Measurements from ENCODE around the gene LNX1.

Gene LNX1

DNA sequence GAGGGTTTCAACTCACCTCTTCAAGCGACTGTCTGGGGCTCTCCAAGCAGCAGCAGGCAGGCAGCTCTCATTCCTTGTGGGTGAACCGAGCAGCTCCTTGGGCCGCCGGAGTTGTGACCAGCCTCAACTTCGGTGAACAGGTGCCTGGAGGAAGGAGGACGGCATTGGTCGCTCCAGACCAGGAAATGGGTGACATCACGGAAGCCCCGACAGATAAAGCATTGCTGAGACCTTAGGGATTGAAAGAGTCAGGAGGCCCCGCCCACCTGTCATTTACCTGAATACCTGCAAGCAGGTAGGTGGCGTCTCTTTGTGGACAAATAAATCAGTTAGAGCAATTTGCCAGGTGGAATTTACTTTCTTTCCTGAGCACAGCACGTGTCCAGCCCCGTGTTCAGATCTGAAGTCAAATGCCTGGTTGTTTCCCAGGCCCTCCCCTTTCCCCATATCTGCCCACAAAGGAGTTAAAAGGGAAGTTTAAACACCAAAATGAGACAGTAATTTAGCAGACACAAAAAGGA, at the start of gene LNX1:
LNX1 (minus strand) TSS at position 115 of the 521 bp plus-strand sequence. CDS start 17,484 bp downstream, outside the sequence.
- no peak for DNase-seq (ENCODE audit: low read depth)

GRCh38 chr4:53640576-53641453, 49.5 kb upstream of the LNX1 start:
- no peak for DNase-seq (ENCODE audit: low read depth)

- DNase-seq (ENCODE audit: low read depth): no peak
Observed at GRCh38 chr4:53638919-53639318, 47.6 kb upstream of the LNX1 start.

- no peak for DNase-seq (ENCODE audit: low read depth)
Observed at GRCh38 chr4:53637348-53637747, 46.1 kb upstream of the LNX1 start.

DNA sequence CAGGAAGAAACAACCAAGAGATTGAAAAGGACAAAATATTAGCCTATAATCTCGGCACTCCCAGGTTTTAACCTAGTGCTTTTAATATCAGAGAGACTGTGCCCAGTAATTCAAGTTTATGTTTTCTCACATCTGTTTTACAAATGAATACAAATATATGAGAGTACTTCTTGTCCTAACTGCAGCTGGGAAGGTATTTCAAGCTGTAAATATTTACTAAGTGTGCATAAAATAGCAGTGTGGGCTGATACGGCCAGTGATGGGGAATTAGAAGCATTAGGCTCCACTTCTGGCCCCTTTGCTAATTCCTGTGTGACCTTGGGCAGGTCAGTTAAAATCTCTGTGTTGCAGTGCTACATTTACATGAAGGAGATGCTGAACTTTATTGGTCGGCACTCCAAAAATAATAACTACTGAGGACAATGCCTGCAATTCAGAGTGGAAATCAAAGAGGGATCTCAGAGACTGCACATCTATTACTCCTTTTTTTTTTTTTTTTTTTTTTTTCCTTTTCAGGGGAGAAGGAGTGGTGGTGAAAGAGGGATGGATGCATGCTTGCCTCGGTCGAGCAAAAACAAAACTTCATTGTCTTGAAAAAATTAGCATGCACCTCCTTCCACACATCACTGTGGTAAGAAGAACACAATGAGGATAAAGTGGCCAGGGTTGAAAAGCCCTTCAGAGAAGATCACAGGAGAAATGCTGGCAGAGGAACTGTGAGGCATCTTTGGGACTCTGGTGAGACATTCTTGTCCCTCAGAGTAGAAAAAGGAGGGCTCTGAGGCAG, 44.6 kb upstream of the LNX1 start:
- no peak for DNase-seq (ENCODE audit: low read depth)

DNA sequence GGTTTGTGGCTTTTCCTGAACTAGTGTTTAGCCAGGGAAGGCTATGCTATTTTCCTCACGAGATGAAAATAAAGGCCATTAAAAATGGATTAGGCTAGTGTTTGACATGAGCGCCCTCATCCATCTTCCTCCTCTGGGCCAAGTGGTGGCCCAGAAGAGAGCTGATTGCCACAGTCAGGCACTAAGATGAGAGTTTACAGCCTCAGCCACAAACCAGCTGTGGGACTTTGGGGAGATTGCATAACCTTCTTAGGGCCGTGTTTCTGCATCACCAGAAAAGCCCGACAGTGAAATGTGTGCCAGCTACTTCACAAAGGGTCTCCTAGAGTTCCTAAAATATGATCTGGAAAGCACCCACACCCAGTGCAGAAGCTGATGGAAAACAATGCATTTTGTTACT, 42.3 kb upstream of the LNX1 start:
- DNase-seq (ENCODE audit: low read depth): no peak

DNA sequence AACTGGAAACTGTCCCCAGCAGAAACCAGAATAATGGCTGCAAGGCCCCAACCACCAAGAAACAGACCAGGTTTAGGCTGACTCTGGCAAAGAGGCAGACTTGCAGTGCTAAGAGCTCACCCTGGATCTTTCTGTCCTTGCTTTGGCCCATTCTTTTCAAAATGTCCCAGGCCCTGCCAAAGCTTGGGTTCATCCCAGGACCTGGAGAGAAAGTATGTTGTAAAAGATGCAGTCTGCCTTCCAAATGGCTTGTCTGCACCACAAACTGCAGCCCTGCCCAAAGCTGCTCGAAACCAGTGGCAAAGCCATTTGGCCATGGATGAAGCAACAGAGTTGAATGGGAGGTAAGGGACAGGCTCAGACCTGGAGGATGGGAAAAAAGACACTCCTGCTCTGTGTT, 38.0 kb upstream of the LNX1 start:
- DNase-seq (ENCODE audit: low read depth): no peak

GRCh38 chr4:53626491-53626890, 35.2 kb upstream of the LNX1 start:
- DNase-seq (ENCODE audit: low read depth): no peak

GRCh38 chr4:53625888-53626287, 34.6 kb upstream of the LNX1 start:
- no peak for DNase-seq (ENCODE audit: low read depth)

DNA sequence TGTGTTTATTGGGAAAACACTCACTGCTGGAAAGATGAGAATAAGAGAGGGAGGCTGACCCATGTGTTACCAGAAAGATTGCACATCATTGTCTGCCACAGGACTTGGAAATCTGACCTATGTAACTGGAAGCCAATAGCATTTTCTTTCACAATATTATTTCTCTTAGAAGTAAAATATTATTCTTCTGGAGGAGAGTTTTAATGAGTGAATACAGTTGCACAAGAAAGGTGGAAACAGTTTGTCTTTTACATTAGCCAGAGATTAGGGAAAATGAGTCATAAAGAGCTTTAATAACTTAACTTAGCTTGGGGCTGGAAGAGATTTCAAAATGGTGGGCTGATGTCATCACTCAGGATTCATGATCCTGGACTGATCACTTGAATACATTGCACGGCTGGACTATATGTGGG, 31.5 kb upstream of the LNX1 start:
- no peak for DNase-seq (ENCODE audit: low read depth)

- no peak for DNase-seq (ENCODE audit: low read depth)
Observed at GRCh38 chr4:53620956-53621355, 29.7 kb upstream of the LNX1 start.

GRCh38 chr4:53619431-53619830, 28.1 kb upstream of the LNX1 start:
- no peak for DNase-seq (ENCODE audit: low read depth)

GRCh38 chr4:53618321-53618720, 27.0 kb upstream of the LNX1 start:
- no peak for DNase-seq (ENCODE audit: low read depth)

GRCh38 chr4:53617101-53617680, 25.9 kb upstream of the LNX1 start:
- no peak for DNase-seq (ENCODE audit: low read depth)

DNA sequence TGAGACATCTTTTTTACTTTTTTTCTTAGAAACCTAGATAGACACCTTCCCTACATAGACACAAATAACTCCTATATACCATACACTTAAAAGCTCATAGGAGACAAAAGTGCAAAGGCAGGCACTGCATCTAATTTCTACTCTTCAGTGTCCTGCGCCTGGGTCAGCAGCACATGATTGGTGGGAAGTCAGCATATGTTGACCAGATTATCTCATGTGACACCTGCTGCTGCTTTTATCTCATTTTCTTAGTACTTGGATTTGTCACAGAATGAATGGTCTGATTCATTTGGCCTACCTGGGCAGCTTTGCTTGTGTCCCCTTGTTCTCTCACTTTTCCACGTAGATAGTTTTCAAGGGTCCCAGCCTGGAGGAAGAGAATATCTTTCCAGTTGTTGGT, 24.9 kb upstream of the LNX1 start:
- no peak for DNase-seq (ENCODE audit: low read depth)

DNA sequence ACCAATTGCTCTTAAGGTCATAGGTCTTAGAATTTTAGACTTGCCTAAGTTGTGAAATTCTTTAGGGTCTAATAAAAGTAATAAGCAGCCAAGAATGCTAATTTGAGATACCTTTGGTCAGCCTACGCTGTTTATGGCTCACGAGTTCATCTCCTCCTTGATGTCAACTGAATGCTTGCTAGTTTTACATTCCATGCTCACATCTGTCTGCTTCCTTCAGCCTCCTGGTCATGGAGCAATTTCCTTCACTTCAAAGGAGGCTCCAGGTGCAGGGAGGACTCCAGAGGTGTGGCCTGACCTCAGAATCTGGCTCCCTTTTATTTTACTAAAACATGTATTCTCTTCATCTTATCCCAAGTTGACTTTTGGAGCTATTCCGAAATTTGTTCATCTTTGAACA, 23.3 kb upstream of the LNX1 start:
- DNase-seq (ENCODE audit: low read depth): no peak

DNA sequence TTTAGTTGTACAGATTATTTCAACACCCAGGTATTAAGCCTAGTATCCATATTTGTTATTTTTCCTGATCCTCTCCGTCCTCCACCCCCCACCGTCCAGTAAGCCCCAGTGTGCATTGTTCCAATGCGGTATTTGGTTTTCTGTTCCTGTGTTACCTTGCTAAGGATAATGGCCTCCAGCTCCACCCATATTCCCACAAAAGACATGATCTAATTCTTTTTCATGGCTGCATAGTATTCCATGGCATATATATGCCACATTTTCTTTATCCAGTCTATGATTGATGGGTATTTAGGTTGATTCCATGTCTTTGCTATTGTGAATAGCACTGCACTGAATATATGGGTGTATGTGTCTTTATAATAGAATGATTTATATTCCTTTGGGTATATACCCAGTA, 22.1 kb upstream of the LNX1 start:
- no peak for DNase-seq (ENCODE audit: low read depth)

- DNase-seq (ENCODE audit: low read depth): no peak
Observed at GRCh38 chr4:53608649-53609048, 17.4 kb upstream of the LNX1 start.

DNA sequence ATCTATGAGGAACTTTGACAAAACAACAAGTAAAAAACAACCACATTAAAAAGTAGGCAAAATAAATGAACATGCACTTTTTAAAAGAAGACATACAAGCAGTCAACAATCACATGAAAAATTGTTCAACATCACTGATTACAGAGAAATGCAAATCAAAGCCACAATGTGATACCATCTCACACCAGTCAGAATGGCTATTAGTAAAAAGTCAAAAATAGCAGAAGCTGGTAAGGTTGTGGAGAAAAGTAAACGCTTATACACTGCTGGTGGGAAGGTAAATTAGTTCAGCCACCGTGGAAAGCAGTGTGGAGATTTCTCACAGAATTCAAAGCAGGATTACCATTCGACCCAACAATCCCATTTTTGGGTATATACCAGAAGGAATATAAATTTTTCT, 17.0 kb upstream of the LNX1 start:
- DNase-seq (ENCODE audit: low read depth): no peak

GRCh38 chr4:53605783-53606182, 14.5 kb upstream of the LNX1 start:
- no peak for DNase-seq (ENCODE audit: low read depth)

GRCh38 chr4:53602390-53602789, 11.1 kb upstream of the LNX1 start:
- DNase-seq (ENCODE audit: low read depth): no peak

- no peak for DNase-seq (ENCODE audit: low read depth)
Observed at GRCh38 chr4:53601251-53601764, 10.0 kb upstream of the LNX1 start.
